ENCODE data around the gene CDH11. TPM values are rescaled to one million over a fixed set of nuclear protein-coding genes. Genes with fewer than 3 reads are reported as not detected.

The CDH11 gene
- total RNA-seq, 1 donor from 2014 or later = 99.6 TPM

DNA sequence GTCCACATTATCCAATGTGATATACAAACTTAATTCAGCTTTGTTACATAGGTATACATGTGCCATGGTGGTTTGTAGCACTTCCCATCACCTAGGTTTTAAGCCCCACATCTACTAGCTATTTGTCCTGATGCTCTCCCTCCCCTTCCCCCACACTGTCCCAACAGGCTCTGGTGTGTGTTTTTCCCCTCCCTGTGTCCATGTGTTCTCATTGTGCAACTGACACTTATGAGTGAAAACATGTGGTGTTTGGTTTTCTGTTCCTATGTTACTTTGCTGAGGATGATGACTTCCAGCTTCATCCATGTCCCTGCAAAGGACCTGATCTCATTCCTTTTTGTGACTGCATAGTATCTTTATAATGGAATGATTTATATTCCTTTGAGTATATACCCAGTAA is 196.7 kb downstream of the CDH11 start:
- DNase-seq (ENCODE audit: extremely low read depth, low read depth, low spot score) = no peak

DNA sequence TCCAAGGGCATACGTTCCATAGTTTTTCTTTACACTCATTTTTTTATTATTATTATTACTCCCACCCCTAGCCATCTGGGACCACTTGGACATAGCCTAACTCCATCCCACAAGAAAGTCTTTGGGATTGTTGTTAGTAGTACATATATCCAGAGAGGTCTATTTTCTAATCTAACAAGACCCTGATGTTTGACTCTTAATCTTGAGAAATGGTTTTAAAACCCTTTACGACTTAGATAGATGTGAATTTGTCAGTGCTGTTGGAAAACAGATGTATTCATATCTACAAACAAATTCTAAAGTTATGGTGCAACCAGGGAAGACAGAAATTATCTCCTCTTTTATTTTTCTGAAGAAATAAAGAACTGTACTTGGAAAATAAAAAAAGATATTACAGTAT is 197.8 kb downstream of the CDH11 start:
- no peak for DNase-seq (ENCODE audit: extremely low read depth, low read depth, low spot score)

DNA sequence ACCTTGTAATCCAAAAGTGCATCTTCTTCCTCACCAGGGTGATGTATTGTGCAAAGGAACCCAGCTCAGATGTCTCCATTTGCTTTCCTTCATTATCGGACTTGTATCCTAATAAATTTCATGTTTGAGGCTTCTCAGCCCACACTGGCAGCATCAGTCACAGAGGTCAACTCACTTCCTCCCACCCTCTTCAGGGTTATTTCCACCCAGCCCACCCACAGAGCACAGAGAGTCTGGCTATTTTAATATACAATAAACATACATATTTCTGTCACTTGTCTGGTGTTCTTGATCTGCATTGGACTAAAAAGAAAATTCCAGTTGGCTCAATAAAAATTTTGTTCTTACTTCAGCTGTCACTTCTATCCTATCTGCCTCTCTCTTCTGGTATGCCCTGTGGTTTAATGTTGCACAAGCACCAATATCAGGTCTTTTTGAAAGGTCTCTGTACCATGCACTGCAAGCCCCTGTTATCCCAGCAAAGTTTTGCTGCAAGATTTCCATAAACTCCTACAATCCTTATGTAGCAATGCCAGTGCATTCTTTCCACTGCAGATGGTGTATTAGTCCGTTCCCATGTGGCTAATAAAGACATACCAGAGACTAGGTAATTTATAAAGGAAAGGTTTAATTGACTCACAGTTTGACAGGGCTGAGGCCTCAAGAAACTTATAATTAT is 201.8 kb downstream of the CDH11 start:
- DNase-seq (ENCODE audit: extremely low read depth, low read depth, low spot score) = no peak

DNA sequence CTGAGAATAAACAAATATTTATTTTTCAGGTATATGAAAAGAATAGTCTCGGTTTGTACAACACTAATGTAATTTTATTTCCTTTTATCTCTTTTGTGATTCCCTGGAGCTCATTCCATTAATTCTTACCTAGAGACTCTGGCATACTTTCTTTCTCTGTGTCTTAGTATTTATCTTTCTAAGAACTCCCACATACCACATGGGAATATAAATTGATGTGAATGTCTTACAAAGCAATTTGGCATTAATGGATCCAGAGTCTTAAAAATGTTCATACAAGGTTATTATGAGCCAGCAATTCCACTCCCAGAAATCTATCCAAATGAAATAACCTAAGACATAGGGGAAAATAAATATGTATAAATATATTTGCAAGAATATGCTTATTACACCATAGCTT is 202.7 kb downstream of the CDH11 start:
- no peak for DNase-seq (ENCODE audit: extremely low read depth, low read depth, low spot score)

DNA sequence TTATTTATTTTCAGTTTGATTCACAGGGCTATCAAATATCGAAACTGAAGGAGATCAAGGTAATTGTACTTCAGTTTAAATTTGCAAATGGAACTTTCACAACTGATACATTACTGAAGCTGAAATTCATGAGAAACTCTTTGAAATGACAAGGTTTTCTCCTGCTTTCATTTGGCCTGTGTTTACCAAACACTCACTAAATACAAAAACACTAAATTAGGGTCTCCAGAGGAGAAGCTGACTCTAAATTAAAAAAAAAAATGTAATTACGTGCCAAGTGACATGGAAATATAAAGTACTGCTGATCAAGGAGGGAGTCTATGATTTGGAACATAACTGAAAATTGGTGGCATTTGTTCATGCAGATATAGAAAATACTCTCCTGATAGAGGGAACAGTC is 205.8 kb downstream of the CDH11 start:
- no peak for DNase-seq (ENCODE audit: extremely low read depth, low read depth, low spot score)

DNA sequence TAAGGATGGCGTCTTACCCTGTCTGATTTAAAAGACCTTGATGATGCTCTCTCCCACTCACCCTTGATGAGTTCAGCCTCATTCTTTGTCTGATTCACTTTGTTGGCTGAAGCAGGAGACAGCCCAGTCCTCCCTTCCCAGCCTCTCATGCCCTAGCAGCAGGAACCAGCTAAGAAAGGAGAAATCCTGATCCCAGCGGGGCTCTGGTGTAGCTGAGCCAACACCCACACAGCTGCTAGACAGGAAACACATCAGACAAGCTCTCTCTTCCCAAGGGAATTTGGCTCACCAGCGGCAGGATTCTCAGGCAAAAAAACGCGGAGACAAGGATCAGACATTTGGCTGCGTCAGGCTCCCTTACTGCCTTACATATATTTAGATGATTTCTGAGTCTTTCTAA is 211.5 kb downstream of the CDH11 start:
- DNase-seq (ENCODE audit: extremely low read depth, low read depth, low spot score) = no peak

DNA sequence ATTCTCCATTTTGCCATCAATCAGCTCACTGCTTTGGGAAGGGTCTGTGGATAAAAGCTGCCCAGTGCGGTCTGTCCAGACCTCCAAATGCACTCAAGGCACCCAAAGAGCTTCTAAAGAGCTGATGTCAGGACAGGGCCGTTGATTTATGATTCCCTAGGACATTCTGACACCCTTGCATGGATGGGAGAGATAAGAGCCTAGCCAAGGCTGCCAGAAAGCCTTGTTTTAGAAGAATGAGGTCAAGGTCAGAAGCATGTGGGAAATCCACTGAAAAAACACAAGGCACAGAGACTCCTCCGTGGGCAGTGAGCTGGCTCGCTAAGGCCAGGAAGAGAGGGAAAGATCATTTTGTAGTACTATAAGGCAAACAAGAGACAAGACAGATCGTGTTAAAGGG is 214.0 kb downstream of the CDH11 start:
- no peak for DNase-seq (ENCODE audit: extremely low read depth, low read depth, low spot score)

DNA sequence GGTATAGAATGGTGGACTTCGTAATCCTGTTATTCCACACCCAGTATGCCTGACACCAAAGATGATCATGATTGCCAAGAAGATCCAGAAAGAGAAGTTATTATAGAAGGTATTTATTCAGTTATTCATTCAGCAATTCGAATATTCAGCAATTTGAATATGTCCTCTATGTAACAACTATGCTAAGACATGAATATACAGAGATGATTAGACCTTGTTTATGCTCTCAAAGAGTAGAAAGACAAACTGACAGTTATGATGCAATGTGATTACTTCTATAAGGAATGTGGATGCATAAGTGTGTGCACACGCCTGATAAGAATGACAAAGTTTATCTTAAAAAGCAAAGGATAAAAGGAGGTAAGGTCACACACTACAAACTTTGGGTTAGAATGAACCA is 218.1 kb downstream of the CDH11 start:
- DNase-seq (ENCODE audit: extremely low read depth, low read depth, low spot score) = no peak

DNA sequence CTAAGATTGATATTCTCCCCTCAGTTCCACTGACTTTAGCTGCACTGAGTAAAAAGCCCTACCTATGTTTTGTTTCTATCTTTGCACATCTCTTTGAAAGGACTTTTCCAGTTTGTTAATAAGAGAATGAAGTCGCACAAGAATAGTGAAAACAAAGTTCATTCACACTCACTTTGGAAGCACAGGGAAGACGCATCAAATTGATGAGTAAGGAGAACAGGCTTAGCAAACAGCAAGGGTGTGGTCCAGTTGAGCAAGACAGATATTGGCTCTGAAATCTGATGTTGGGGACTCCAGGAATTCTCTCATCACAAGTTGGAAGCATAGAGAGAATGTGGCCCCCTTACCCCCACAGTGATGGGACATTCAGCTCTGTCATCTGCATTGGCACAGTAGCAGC is 221.3 kb downstream of the CDH11 start:
- no peak for DNase-seq (ENCODE audit: extremely low read depth, low read depth, low spot score)

DNA sequence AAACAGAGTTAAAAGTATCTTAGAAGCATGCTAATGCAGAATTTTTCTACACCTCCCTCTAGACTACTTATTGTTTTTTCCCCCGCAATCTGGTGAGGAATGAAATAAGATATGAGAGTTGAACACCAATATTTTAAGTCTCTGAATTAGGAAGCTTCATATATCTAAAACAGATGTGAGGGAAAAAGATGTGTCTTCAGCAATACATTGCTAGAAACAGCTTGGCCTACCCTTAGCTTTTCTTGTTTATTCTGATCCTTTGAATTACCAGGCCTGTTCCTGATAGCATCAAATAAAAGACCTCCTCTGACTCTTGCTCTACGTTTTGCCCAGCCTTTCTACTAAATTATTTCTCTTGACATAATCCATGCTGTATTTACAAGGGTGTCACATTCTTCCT is 221.8 kb downstream of the CDH11 start:
- DNase-seq (ENCODE audit: extremely low read depth, low read depth, low spot score) = no peak

DNA sequence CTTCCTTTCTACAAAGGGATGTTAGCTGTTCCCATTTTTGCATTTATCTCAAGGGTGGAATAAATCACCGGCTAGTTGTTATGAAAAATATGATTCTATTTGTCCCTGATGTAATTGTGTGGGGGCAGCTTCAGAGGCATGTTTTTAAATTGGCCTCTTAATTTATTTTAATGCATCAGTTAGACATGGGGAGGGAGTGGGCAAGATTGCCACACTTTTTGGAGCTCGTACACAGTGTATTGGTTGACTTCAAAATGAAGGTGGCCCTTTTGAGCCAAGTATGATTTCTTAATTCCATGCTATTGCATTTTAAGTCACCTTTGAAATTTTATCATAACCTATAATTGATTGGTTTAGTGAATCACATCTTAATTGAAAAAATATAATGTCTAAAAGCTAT is 223.7 kb downstream of the CDH11 start:
- DNase-seq (ENCODE audit: extremely low read depth, low read depth, low spot score) = no peak
